SK-N-SH (cell line): ENCODE data around the gene TUBB4A. TPM values are rescaled to one million over a fixed set of nuclear protein-coding genes. Genes with fewer than 3 reads are reported as not detected.

Experiments
- CTCF ChIA-PET: fragments of 300-600, 350-600 bp; formaldehyde crosslinking; extraction: SDS; loops from one replicate; lab custom pipeline; 2021; lab: Yijun Ruan, JAX
- POLR2A ChIA-PET: fragments of 350-600 bp; sonication (Branson Sonifier 250); formaldehyde crosslinking; extraction: SDS; loops from one replicate; lab custom pipeline; 2020; ENCODE audit warnings: antibody characterized with exemption, inconsistent platforms; lab: Yijun Ruan, JAX
- DNase-seq: peaks from one replicate; pipeline ENCODE4 v3.0.0; 2012
- H2AFZ ChIP-seq: fragments of 200-600 bp; sonication (generic); 2 replicates; pipeline ENCODE4 v1.8.1; 2016; ENCODE audit warnings: antibody characterized with exemption, mild to moderate bottlenecking, low read depth
- H3F3A ChIP-seq: fragments of 200-600 bp; sonication (generic); replicated peaks from 2 replicates; pipeline ENCODE3; 2016; ENCODE audit warnings: antibody characterized with exemption, mild to moderate bottlenecking; ENCODE audit not compliant: insufficient read depth
- H3K27ac ChIP-seq, 2 experiments: fragments of 200-500 bp in 1 of 2; fragments of 200-600 bp in 1 of 2; sonication (Bioruptor generic) in 1 of 2; sonication (generic), shearing (Covaris generic) in 1 of 2; 2 replicates each; pipeline versions ENCODE4 v1.5.1 to v1.6.1; 2014 to 2016; ENCODE audit warnings: low read depth in 2 of 2, inconsistent platforms in 1 of 2, low read length in 1 of 2, mild to moderate bottlenecking in 1 of 2, mixed read lengths in 1 of 2
- H3K27me3 ChIP-seq: fragments of 200-600 bp; sonication (generic), shearing (Covaris generic); 2 replicates; pipeline ENCODE4 v1.6.1; 2016; ENCODE audit warnings: mixed run types; ENCODE audit not compliant: insufficient read depth
- H3K36me3 ChIP-seq, 2 experiments: fragments of 200-500 bp in 1 of 2; fragments of 200-600 bp in 1 of 2; sonication (Bioruptor generic) in 1 of 2; sonication (generic) in 1 of 2; replicated peaks in 1 of 2; 2 replicates each; pipeline versions ENCODE3 to v1.5.1; 2014 to 2016; ENCODE audit warnings: low read length in 1 of 2, mild to moderate bottlenecking in 1 of 2; ENCODE audit not compliant: insufficient read depth in 2 of 2, control insufficient read depth in 1 of 2
- H3K4me1 ChIP-seq, 2 experiments: fragments of 200-500 bp in 1 of 2; fragments of 200-600 bp in 1 of 2; sonication (Bioruptor generic) in 1 of 2; sonication (generic), shearing (Covaris generic) in 1 of 2; 2 replicates each; pipeline versions ENCODE4 v1.5.1 to v1.6.1; 2014 to 2016; ENCODE audit warnings: low read depth in 1 of 2, low read length in 1 of 2, mixed run types in 1 of 2; ENCODE audit not compliant: insufficient read depth in 2 of 2, control insufficient read depth in 1 of 2
- H3K4me2 ChIP-seq: fragments of 200-600 bp; sonication (generic), shearing (Covaris generic); 2 replicates; pipeline ENCODE4 v1.6.1; 2017; ENCODE audit warnings: mixed run types
- H3K4me3 ChIP-seq, 2 experiments: fragments of 200-500 bp in 1 of 2; fragments of 200-600 bp in 1 of 2; sonication (Bioruptor generic) in 1 of 2; sonication (generic), shearing (Covaris generic) in 1 of 2; 2 replicates each; pipeline versions ENCODE4 v1.5.1 to v1.8.1; 2014 to 2016; ENCODE audit warnings: low read depth in 2 of 2, inconsistent platforms in 1 of 2, low read length in 1 of 2, mild to moderate bottlenecking in 1 of 2, mixed read lengths in 1 of 2, moderate library complexity in 1 of 2
- H3K79me2 ChIP-seq: fragments of 200-600 bp; sonication (generic); 2 replicates; pipeline ENCODE4 v1.8.1; 2017; ENCODE audit warnings: mild to moderate bottlenecking; ENCODE audit not compliant: insufficient read depth
- H3K9ac ChIP-seq: fragments of 200-600 bp; sonication (generic); 2 replicates; pipeline ENCODE4 v1.6.1; 2017; ENCODE audit warnings: mixed run types
- H3K9me2 ChIP-seq: fragments of 200-600 bp; sonication (generic); 2 replicates; pipeline ENCODE4 v1.6.1; 2017; ENCODE audit warnings: mixed run types
- H3K9me3 ChIP-seq: fragments of 200-600 bp; sonication (generic); 2 replicates; pipeline ENCODE4 v1.6.1; 2017; ENCODE audit warnings: mixed run types, mild to moderate bottlenecking, moderate library complexity
- H4K20me1 ChIP-seq: fragments of 200-600 bp; sonication (generic); 2 replicates; pipeline ENCODE4 v1.6.1; 2017; ENCODE audit warnings: mild to moderate bottlenecking, mixed run types; ENCODE audit not compliant: insufficient read depth
- EZH2phosphoT487 ChIP-seq: fragments of 200-600 bp; sonication (generic); IDR thresholded peaks from 2 replicates; pipeline ENCODE4 v1.6.1; 2017; ENCODE audit warnings: low read depth, mixed run types, mild to moderate bottlenecking, antibody characterized with exemption, moderate library complexity, borderline replicate concordance
- FOSL2 ChIP-seq: IDR thresholded peaks from 2 replicates; pipeline ENCODE4 v1.4.0; 2012; ENCODE audit warnings: low read depth, mild to moderate bottlenecking, moderate library complexity, borderline replicate concordance
- FOXJ3 ChIP-seq: sonication (generic); formaldehyde crosslinking; IDR thresholded peaks from 2 replicates; pipeline ENCODE4 v1.5.1; 2020; ENCODE audit warnings: mild to moderate bottlenecking, missing genetic modification reagents
- FOXM1 ChIP-seq: IDR thresholded peaks from 2 replicates; pipeline ENCODE4 v1.4.0; 2012; ENCODE audit warnings: low read depth, mild to moderate bottlenecking
- IRF3 ChIP-seq: fragments of 150-350 bp; IDR thresholded peaks from 2 replicates; pipeline ENCODE4 v1.6.1; 2016; ENCODE audit warnings: mild to moderate bottlenecking, low read depth, low read length
- RFX5 ChIP-seq: IDR thresholded peaks from 2 replicates; pipeline ENCODE4 v1.6.1; 2012; ENCODE audit warnings: mild to moderate bottlenecking, improper control_type of control experiment, low read length
- RXRA ChIP-seq: IDR thresholded peaks from 2 replicates; pipeline ENCODE4 v1.4.0; 2012; ENCODE audit warnings: low read depth, mild to moderate bottlenecking, borderline replicate concordance
- TEAD4 ChIP-seq: IDR thresholded peaks from 2 replicates; pipeline ENCODE4 v1.4.0; 2012; ENCODE audit warnings: mild to moderate bottlenecking, borderline replicate concordance; ENCODE audit not compliant: insufficient read depth
- USF1 ChIP-seq: IDR thresholded peaks from 2 replicates; pipeline ENCODE4 v1.4.0; 2012; ENCODE audit warnings: low read depth, borderline replicate concordance
- USF2 ChIP-seq: fragments of 150-350 bp; IDR thresholded peaks from 2 replicates; pipeline ENCODE4 v1.6.1; 2017; ENCODE audit warnings: antibody characterized with exemption, low read length, low read depth, borderline replicate concordance
- ZBTB33 ChIP-seq: IDR thresholded peaks from 2 replicates; pipeline ENCODE4 v1.4.0; 2012; ENCODE audit warnings: low read depth, borderline replicate concordance
- WGBS: methylation state at CpG from one replicate; pipeline ENCODE4 v1.1.6; 2017; ENCODE audit warnings: low lambda C conversion rate; 5-methylcytosine and 5-hydroxymethylcytosine counted together
- polyA plus RNA-seq, 3 experiments: library from polyadenylated mRNA; depleted of rRNA; stranded (reverse); fragments of >200 nt; gene quantifications; 2 replicates each; pipeline ENCODE4 v1.2.3, GENCODE V29; 2012

Gene TUBB4A
- polyA plus RNA-seq, 1 of the 3 experiments (the other 2 are of a cell fraction): 4.5 TPM

GRCh38 chr19:6450166-6450565 is 51.9 kb downstream of the TUBB4A start (continued):
- TF ChIP-seq USF1: no peak

GRCh38 chr19:6448045-6448444 is 54.1 kb downstream of the TUBB4A start:
- WGBS: 91% methylated on average over 3 of the region's 3 CpGs
- Histone ChIP-seq H3K4me1 (no peaks in the 10 kb centered on the region), H3K27ac (no peak overlapping the region), H3K9ac (no peak overlapping the region), H3F3A (no peaks in the 10 kb centered on the region), H3K36me3 (no peaks in the 10 kb centered on the region), H3K27me3 (no peaks in the 10 kb centered on the region), H4K20me1 (no peaks in the 10 kb centered on the region), H3K9me3 (no peaks in the 10 kb centered on the region), H3K4me3 (no peak overlapping the region), H3K9me2 (no peaks in the 10 kb centered on the region), H3K79me2 (no peaks in the 10 kb centered on the region), H3K4me2 (no peak overlapping the region)
- ChIA-PET CTCF (no interaction called here), POLR2A (no interaction called here)
- DNase-seq: no peak
- TF ChIP-seq ZBTB33: no peak
- no peak for TF ChIP-seq FOXM1
- no peak for TF ChIP-seq RXRA
- TF ChIP-seq USF2: no peak
- TF ChIP-seq IRF3: no peak
- TF ChIP-seq FOSL2: no peak
- TF ChIP-seq FOXJ3 (CRISPR knock-in tag): no peak
- no peak for TF ChIP-seq EZH2phosphoT487
- no peak for TF ChIP-seq RFX5
- no peak for TF ChIP-seq TEAD4
- TF ChIP-seq, all 33 proteins: peak for 0
- no peak overlapping the region for H2AFZ ChIP-seq
